Measurements from ENCODE around the gene SND1. TPM values are rescaled to one million over a fixed set of nuclear protein-coding genes. Genes with fewer than 3 reads are reported as not detected.

SND1 gene
- total RNA-seq, 1 experiment from 2014 or later, result 139 TPM

GRCh38 chr7:128057909-128058308 lies 405.9 kb downstream of the SND1 start:
- BruUV-seq (replicated peaks), result no TSS peak
- CTCF ChIA-PET, result no interaction called here

DNA sequence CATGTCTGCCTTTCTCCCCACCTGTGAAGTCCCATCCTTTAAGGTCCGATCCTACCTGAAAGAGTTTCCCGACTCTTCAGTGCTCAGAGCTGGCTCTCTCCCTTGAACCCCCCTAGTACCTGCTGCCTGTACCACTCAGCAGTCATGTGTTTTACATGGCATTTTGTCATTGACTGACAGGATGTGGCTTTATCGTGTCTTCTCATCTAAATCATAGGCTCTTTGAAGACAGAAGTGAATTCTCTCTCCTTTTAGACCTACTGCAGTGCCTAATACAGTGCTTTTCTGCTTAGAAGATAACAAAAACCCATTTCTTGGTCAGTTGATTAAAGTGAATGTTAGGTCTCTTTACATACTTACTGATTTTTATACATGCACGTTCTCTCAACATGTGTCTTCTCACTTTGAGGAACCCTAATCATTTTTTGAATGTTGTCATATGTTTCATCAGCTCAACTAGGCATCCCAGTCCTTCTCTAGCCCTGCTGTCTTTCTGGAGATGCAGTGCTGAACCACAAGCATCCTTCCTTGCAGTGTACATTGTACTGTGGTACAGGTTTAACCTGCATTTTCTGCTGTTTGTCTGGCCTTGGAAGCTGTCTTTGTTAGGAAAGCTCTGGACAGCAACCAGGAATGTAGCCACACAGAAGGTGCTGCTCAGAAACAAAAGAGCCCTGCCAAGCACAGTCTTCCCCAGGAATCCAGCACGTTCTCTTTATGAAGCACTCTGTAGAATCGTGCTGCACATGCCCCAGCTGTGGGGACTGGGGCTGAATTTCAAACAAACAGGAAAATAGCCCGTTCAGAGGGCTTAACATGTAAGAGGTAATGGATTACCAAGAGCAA lies 407.4 kb downstream of the SND1 start:
- Histone ChIP-seq H3K27ac (ENCODE audit: low read length) (no peak overlapping the region), H3K9me3 (ENCODE audit: low read length) (no peaks in the 10 kb centered on the region), H3K4me3 (ENCODE audit: low read length) (no peak overlapping the region), H3K9me2 (replicated peaks; ENCODE audit: low read length) (no peaks in the 10 kb centered on the region), H3K4me2 (ENCODE audit: low read length) (no peak overlapping the region), H3K27me3 (ENCODE audit: low read length) (no peaks in the 10 kb centered on the region), H3K4me1 (ENCODE audit: insufficient read depth, low read length) (no peaks in the 10 kb centered on the region), H3K36me3 (ENCODE audit: low read depth, low read length) (no peaks in the 10 kb centered on the region; the same call in 1 of the 2 replicates), H3K79me2 (ENCODE audit: low read length) (no peaks in the 10 kb centered on the region), H3K9ac (ENCODE audit: low read length) (no peak overlapping the region), H4K20me1 (ENCODE audit: low read length) (no peaks in the 10 kb centered on the region), H2AFZ (ENCODE audit: low read length) (no peak overlapping the region), H3F3A (ENCODE audit: low read length, unreplicated experiment) (no peaks in the 10 kb centered on the region)
- ChIA-PET CTCF (no interaction called here), POLR2A (ENCODE audit: unreplicated experiment) (no interaction called here)
- TF ChIP-seq CTCF (conservative IDR thresholded peaks at IDR 0.05; ENCODE audit: low read depth, low read length) (no peak), EZH2phosphoT487 (IDR thresholded peaks at IDR 0.05; ENCODE audit: borderline replicate concordance, low read length) (no peak), EZH2 (IDR thresholded peaks at IDR 0.05; ENCODE audit: low read length, unreplicated experiment) (no peak)
- intact Hi-C loops (cut with micrococcal nuclease), result no loop called here
- ATAC-seq, result no peak
- no TSS peak for BruUV-seq (replicated peaks)
- DNase-seq, result no peak

More at GRCh38 chr7:128057909-128058308, 405.9 kb downstream of the SND1 start:
- Histone ChIP-seq H3K27ac (ENCODE audit: low read length) (no peak overlapping the region), H2AFZ (ENCODE audit: low read length) (no peak overlapping the region), H4K20me1 (ENCODE audit: low read length) (no peaks in the 10 kb centered on the region), H3K4me1 (ENCODE audit: insufficient read depth, low read length) (no peaks in the 10 kb centered on the region), H3K9me3 (ENCODE audit: low read length) (no peaks in the 10 kb centered on the region), H3K9ac (ENCODE audit: low read length) (no peak overlapping the region), H3K4me3 (ENCODE audit: low read length) (no peak overlapping the region), H3K36me3 (ENCODE audit: low read depth, low read length) (no peaks in the 10 kb centered on the region; the same call in 1 of the 2 replicates), H3K4me2 (ENCODE audit: low read length) (no peak overlapping the region), H3K9me2 (replicated peaks; ENCODE audit: low read length) (no peaks in the 10 kb centered on the region), H3K27me3 (ENCODE audit: low read length) (no peaks in the 10 kb centered on the region), H3F3A (ENCODE audit: low read length, unreplicated experiment) (no peaks in the 10 kb centered on the region), H3K79me2 (ENCODE audit: low read length) (no peaks in the 10 kb centered on the region)
- TF ChIP-seq EZH2 (IDR thresholded peaks at IDR 0.05; ENCODE audit: low read length, unreplicated experiment) (no peak), CTCF (conservative IDR thresholded peaks at IDR 0.05; ENCODE audit: low read depth, low read length) (no peak), EZH2phosphoT487 (IDR thresholded peaks at IDR 0.05; ENCODE audit: borderline replicate concordance, low read length) (no peak)
- no peak for ATAC-seq
- POLR2A ChIA-PET (ENCODE audit: unreplicated experiment), result no interaction called here
- intact Hi-C loops (cut with micrococcal nuclease), result no loop called here
- no peak for DNase-seq

DNA sequence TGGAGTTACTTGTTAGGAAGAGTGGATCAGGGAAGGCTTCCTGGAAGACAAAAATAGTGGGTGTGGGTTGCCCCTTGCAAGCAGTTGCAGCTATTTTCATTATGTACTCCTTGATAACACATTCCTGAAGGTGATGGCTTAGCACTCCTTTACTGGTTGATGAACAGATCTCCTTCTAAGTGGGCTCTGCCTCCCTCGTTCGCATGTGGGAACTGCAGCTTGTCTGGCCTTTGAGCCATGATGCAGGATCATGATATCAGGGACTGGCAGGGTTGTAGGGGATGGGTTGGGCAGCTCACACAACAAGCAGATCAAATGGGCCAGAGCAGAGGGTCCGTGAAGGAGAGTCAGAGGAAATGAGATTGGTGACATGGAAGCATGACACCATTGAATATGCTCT lies 408.0 kb downstream of the SND1 start:
- ChIA-PET POLR2A (ENCODE audit: unreplicated experiment) (no interaction called here), CTCF (no interaction called here)
- Histone ChIP-seq H3K4me3 (ENCODE audit: low read length) (no peak overlapping the region), H3K4me1 (ENCODE audit: insufficient read depth, low read length) (no peaks in the 10 kb centered on the region), H3K27me3 (ENCODE audit: low read length) (no peaks in the 10 kb centered on the region), H3F3A (ENCODE audit: low read length, unreplicated experiment) (no peaks in the 10 kb centered on the region), H3K9me3 (ENCODE audit: low read length) (no peaks in the 10 kb centered on the region), H3K36me3 (ENCODE audit: low read depth, low read length) (no peaks in the 10 kb centered on the region; the same call in 1 of the 2 replicates), H4K20me1 (ENCODE audit: low read length) (no peaks in the 10 kb centered on the region), H3K9ac (ENCODE audit: low read length) (no peak overlapping the region), H3K27ac (ENCODE audit: low read length) (no peak overlapping the region), H2AFZ (ENCODE audit: low read length) (no peak overlapping the region), H3K9me2 (replicated peaks; ENCODE audit: low read length) (no peaks in the 10 kb centered on the region), H3K4me2 (ENCODE audit: low read length) (no peak overlapping the region), H3K79me2 (ENCODE audit: low read length) (no peaks in the 10 kb centered on the region)
- DNase-seq (no peak), ATAC-seq (no peak)
- intact Hi-C loops (cut with micrococcal nuclease), result no loop called here
- BruUV-seq (replicated peaks), result no TSS peak
- TF ChIP-seq CTCF (conservative IDR thresholded peaks at IDR 0.05; ENCODE audit: low read depth, low read length) (no peak), EZH2phosphoT487 (IDR thresholded peaks at IDR 0.05; ENCODE audit: borderline replicate concordance, low read length) (no peak), EZH2 (IDR thresholded peaks at IDR 0.05; ENCODE audit: low read length, unreplicated experiment) (no peak)

All from PC-3 (cell line).